Ascending aorta (tissue), 2 donors: ENCODE measurements around the gene TSPAN10. TPM values are rescaled to one million over a fixed set of nuclear protein-coding genes. Genes with fewer than 3 reads are reported as not detected.

ENCODE experiments used
- DNase-seq, 2 donors: peaks; one replicate each; pipeline ENCODE4 v3.0.0-alpha.2; 2019; ENCODE audit warnings: low spot score in 2 of 2
- H3K27ac ChIP-seq, 2 donors: fragments of 200-600 bp; sonication (generic); one replicate each; pipeline ENCODE4 v1.5.1; 2016 to 2017; ENCODE audit warnings: mild to moderate bottlenecking in 1 of 2
- H3K27me3 ChIP-seq: fragments of 200-600 bp; sonication (generic); one replicate; pipeline ENCODE4 v1.5.1; 2017
- H3K36me3 ChIP-seq, 2 donors: fragments of 200-600 bp; sonication (generic); one replicate each; pipeline ENCODE4 v1.5.1; 2016
- H3K4me1 ChIP-seq, 2 donors: fragments of 200-600 bp; sonication (generic); one replicate each; pipeline ENCODE4 v1.5.1; 2016 to 2017; ENCODE audit warnings: mild to moderate bottlenecking in 1 of 2
- H3K4me3 ChIP-seq, 2 donors: fragments of 200-600 bp; sonication (generic); one replicate each; pipeline ENCODE4 v1.5.1; 2016 to 2017; ENCODE audit warnings: mild to moderate bottlenecking in 1 of 2
- H3K9me3 ChIP-seq, 2 donors: fragments of 200-600 bp; sonication (generic); one replicate each; pipeline ENCODE4 v1.5.1; 2016
- CTCF ChIP-seq, 3 experiments: fragments of 200-600 bp in 2 of 3; fragments of 450-650 bp in 1 of 3; sonication (generic) in 2 of 3; IDR thresholded peaks; one replicate each; pipeline ENCODE4 v1.5.1; 2016 to 2019; ENCODE audit warnings: antibody characterized with exemption in 3 of 3, mild to moderate bottlenecking in 1 of 3, moderate library complexity in 1 of 3
- intact Hi-C: fragments of 100-400 bp; cut with DNase I; formaldehyde crosslinking; loops from one replicate; pipeline ENCODE4 v1.15.1; 2023
- total RNA-seq: library from RNA; depleted of rRNA; stranded (reverse); fragments of >200 nt; gene quantifications from one replicate; pipeline ENCODE4 v1.1.0, GENCODE V29; 2016

Gene TSPAN10
- total RNA-seq, 1 donor from 2014 or later = not detected

DNA sequence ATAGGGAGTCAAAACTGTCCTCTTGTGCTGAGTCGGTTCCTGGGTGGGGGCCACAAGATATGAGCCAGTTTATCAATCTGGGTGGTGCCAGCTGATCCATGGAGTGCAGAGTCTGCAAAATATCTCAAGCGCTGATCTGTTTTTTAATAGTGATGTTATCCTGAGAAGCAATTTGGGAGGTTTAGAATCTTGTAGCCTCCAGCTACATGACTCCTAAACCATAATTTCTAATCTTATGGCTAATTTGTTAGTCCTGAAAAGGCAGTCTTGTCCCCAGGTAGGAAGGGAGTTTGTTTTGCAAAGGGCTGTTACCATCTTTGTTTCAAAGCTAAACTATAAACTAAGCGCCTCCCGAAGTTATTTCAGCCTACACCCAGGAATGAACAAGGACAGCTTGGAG lies 1.7 kb downstream of the TSPAN10 start:
- H3K9me3 ChIP-seq = no peaks in the 10 kb centered on the region
- no peak for DNase-seq
- H3K4me1 ChIP-seq = peaks cover 9 to 17% of the 10 kb centered on the region in 2 donors
- no peaks in the 10 kb centered on the region for H3K36me3 ChIP-seq
- H3K4me3 ChIP-seq = no peak overlapping the region
- no peaks in the 10 kb centered on the region for H3K27me3 ChIP-seq
- H3K27ac ChIP-seq = no peak overlapping the region
- no peak for TF ChIP-seq CTCF (IDR thresholded peaks at IDR 0.05)
- intact Hi-C loops = loop anchor here (5.0 kb wide), 1 partner anchor 64 kb away; the partner anchor contains the start of gene MRPL12

- intact Hi-C loops = no loop called here
- Histone ChIP-seq H3K9me3 (no peaks in the 10 kb centered on the region), H3K27ac (no peak overlapping the region), H3K27me3 (no peaks in the 10 kb centered on the region), H3K36me3 (no peaks in the 10 kb centered on the region), H3K4me1 (peaks cover 9 to 11% of the 10 kb centered on the region in 2 donors), H3K4me3 (no peak overlapping the region)
- DNase-seq = no peak
- TF ChIP-seq CTCF (IDR thresholded peaks at IDR 0.05) = no peak
Observed at GRCh38 chr17:81640011-81640410, 3.0 kb downstream of the TSPAN10 start.

GRCh38 chr17:81641825-81642489 lies 5.0 kb downstream of the TSPAN10 start:
- intact Hi-C loops = no loop called here
- TF ChIP-seq CTCF (IDR thresholded peaks at IDR 0.05) = no peak
- no peaks in the 10 kb centered on the region for H3K9me3 ChIP-seq
- no peaks in the 10 kb centered on the region for H3K36me3 ChIP-seq
- no peaks in the 10 kb centered on the region for H3K27me3 ChIP-seq
- no peak overlapping the region for H3K4me3 ChIP-seq
- no peaks in the 10 kb centered on the region for H3K4me1 ChIP-seq
- H3K27ac ChIP-seq = no peak overlapping the region
- DNase-seq = no peak

DNA sequence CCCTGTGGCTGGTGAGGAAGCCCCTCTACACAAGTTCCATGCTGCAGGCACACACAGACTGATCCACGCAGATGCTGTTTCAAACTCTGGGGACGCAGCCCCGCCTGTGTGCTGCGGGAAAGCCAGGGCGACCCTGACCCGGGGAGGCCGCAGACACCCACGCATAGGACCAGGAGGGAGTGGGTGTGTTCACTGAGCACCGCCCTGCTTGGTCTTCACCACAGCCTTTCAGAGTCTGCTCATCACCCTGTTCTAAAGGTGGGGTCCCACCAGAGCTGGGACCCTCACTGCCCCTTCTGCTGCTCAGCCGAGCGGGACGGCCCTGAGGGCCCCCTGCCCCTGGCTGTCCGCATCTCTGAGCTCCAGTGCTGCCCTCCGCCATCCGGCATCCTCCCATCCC lies 7.5 kb downstream of the TSPAN10 start:
- H3K9me3 ChIP-seq = peaks cover 0 to 4% of the 10 kb centered on the region in 2 donors
- no peak for DNase-seq
- no peak overlapping the region for H3K27ac ChIP-seq
- TF ChIP-seq CTCF (IDR thresholded peaks at IDR 0.05) = no peak
- no peak overlapping the region for H3K4me3 ChIP-seq
- H3K27me3 ChIP-seq = no peaks in the 10 kb centered on the region
- intact Hi-C loops = no loop called here
- H3K36me3 ChIP-seq = no peaks in the 10 kb centered on the region
- no peaks in the 10 kb centered on the region for H3K4me1 ChIP-seq

DNA sequence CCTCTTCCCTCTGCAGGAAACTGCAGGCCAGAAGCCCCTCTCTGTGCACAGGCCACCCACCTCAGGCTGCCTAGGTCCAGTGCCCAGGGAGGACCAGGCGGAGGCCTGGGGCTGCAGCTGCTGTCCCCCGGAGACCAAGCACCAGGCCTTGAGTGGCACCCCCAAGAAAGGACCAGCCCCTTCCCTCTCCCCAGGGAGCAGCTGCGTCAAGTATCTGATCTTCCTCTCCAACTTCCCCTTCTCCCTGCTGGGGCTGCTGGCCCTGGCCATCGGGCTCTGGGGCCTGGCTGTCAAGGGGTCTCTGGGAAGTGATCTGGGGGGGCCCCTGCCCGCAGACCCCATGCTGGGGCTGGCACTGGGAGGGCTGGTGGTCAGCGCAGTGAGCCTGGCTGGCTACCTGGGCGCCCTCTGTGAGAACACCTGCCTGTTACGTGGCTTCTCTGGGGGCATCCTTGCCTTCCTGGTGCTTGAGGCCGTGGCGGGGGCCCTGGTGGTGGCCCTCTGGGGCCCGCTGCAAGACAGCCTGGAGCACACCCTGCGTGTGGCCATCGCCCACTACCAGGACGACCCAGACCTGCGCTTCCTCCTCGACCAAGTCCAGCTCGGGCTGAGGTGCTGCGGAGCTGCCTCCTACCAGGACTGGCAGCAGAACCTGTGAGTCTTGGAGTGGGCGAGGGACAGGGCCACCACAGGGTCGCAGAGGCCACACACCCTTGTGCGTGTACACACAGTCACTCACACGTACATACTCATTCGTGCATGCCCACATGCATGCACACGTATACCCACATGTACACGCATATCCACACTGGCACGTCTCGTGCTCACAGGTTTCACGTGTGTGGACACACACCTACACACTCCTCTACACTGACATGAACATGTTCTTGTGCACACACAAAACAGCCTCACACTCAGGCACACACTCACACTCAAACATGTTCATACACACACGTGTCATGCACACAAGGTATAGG lies 8.3 kb downstream of the TSPAN10 start:
- no peak for TF ChIP-seq CTCF (IDR thresholded peaks at IDR 0.05)
- intact Hi-C loops = no loop called here
- Histone ChIP-seq H3K4me3 (no peak overlapping the region), H3K27me3 (no peaks in the 10 kb centered on the region), H3K36me3 (no peaks in the 10 kb centered on the region), H3K27ac (no peak overlapping the region), H3K9me3 (peaks cover 0 to 4% of the 10 kb centered on the region in 2 donors), H3K4me1 (no peaks in the 10 kb centered on the region)
- DNase-seq = no peak
